ENCODE results near the gene CHST8.
"Not testable (repeated sequence)": the region's sequence is repeated elsewhere in the genome, so short reads cannot be mapped to it uniquely, and the experiment has no call there.

CHST8 gene

DNA sequence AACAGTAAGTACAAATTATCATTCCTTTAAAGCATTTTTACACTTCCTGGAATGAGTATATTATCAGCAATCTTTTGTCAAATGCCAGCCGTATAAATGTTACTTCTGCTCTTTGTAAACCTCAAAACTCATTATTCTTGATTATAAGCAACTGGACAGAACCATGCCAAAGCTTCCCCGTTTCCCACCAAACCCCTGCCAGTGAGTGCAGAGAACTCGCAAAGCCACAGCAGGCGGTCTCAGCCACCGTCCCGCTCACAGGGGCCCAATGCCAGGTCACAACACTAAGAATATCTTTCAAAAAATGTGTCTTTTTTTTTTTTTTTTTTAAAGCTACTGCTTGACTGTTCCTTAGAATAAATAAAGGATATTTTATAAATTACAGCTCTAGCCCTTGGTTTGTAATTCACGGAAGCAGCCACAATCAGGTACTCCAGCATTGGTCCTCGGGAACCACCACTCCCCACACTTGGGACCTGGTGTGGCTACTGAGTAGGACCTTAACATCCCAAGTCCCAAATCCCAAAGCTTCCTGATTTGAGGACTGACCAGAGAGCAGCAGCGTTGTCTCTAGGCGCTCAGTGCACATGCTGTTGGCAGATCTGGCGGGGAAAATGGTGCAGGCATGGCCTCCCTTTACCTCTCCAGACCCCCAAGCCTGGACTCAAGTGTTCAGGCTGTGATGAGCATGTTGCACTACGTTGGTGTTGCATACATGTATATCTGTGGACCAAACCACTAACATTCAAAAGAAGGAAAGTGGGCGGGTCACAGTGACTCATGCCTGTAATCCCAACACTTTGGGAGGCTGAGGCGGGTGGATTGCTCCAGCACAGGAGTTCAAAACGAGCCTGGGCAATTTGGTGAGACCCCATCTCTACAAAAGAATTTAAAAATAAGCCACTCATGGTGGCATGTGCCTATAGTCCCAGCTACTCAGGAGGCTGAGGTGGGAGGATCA is 193.9 kb downstream of the CHST8 start:
- Histone ChIP-seq H3K4me1 (peaks cover 56 to 79% (median 64%) of the 10 kb centered on the region in 10 experiments), H3K9ac (peak overlapping the region in 7 of 11 experiments; percentile 27 to 69 (median 50); a peak in 9 of 22 replicates), H3K4me3 (no peak overlapping the region), H4K20me1 (peaks cover 0 to 29% (median 1%) of the 10 kb centered on the region in 11 experiments; a peak in 9 of 22 replicates), H3K27ac (peak overlapping the region; percentile 62 to 99 (median 98); a peak in 21 of 22 replicates), H3K36me3 (peaks cover 25 to 46% (median 41%) of the 10 kb centered on the region in 11 experiments), H3K9me3 (replicated peaks in 1 of 11) (no peaks in the 10 kb centered on the region), H3K27me3 (no peaks in the 10 kb centered on the region), H3K4me2 (peak overlapping the region; percentile 89 to 99 (median 92))
- TF ChIP-seq Cebpa-rat (IDR thresholded peaks at IDR 0.05), result no peak

DNA sequence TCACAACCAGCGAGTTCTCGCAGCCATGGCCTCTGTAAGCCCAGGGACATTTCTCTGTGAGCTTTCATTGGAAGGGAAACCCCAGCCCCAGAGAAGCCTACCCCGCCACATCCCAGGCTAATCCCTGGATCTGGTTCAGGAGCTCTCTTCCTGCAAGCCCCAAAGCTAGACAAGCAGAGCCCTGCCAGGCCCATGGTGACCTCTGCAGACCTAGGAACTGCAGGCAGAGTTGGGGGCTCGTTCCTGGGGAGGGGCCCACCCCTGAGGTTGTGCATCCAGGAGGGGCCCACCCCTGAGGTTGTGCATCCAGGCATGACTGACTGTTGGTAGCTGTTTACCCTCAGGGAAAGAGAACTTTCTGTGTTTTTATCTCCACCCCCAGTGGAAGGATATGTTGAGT is 196.7 kb downstream of the CHST8 start:
- Histone ChIP-seq H3K9ac (peak overlapping the region in 9 of 11 experiments; percentile 50 to 97 (median 91); a peak in 14 of 22 replicates), H3K36me3 (peaks cover 1 to 18% (median 15%) of the 10 kb centered on the region in 11 experiments; a peak in 21 of 22 replicates), H3K27me3 (no peaks in the 10 kb centered on the region), H4K20me1 (peaks cover 0 to 12% (median 0%) of the 10 kb centered on the region in 11 experiments; a peak in 4 of 22 replicates), H3K9me3 (replicated peaks in 1 of 11) (no peaks in the 10 kb centered on the region), H3K4me1 (peaks cover 71 to 89% (median 80%) of the 10 kb centered on the region in 10 experiments), H3K4me3 (peak overlapping the region in 5 of 10 experiments; percentile 3 to 55 (median 16); a peak in 4 of 20 replicates), H3K27ac (peak overlapping the region; percentile 2 to 99 (median 98); a peak in 20 of 22 replicates), H3K4me2 (peak overlapping the region; percentile 89 to 99 (median 92))
- TF ChIP-seq Cebpa-rat (IDR thresholded peaks at IDR 0.05), result no peak

DNA sequence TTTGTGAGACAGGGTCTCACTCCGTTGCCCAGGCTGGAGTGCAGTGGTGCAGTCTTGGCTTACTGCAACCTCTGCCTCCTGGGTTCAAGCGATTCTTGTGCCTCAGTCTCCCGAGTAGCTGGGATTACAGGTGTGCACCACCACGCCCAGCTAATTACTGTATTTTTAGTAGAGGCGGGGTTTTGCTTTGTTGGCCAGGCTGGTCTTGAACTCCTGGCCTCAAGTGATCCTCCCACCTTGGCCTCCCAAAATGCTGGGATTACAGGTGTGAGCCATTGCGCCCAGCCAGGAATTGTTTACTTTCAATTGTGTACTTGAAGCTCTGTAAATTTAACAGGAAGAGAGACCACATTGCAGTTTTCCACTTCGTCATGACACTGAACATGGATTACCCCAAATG is 197.3 kb downstream of the CHST8 start:
- Histone ChIP-seq H3K4me2 (peak overlapping the region; percentile 89 to 99 (median 92)), H3K9ac (peak overlapping the region; percentile 82 to 97 (median 91))

DNA sequence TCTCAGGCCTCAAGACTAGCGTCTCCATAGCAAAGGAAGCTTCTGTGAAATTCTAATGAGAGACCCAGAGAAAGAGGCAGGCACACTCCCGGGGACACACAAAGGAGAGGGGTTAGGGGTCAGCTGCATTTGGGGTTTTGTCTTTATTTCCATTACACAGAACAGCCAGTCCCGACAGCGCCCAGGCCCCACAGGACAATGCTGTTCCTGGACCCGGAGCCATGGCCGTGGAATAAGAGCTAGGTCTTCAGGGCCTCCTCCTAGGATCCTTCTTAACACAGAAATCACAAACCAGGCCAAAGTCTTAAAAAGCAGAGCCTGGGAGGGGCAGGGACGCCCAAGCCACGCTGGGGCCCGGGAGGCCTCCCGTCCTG is 197.7 kb downstream of the CHST8 start:
- peak overlapping the region; percentile 88 to 99 (median 98) for H3K27ac ChIP-seq
- TF ChIP-seq Cebpa-rat (IDR thresholded peaks at IDR 0.05), result no peak
- no peaks in the 10 kb centered on the region for H3K27me3 ChIP-seq
- H3K9me3 ChIP-seq (replicated peaks in 1 of 11), result no peaks in the 10 kb centered on the region
- peaks cover 0 to 9% (median 4%) of the 10 kb centered on the region in 11 experiments; a peak in 10 of 22 replicates for H3K36me3 ChIP-seq
- peak overlapping the region; percentile 41 to 71 (median 58); a peak in 19 of 20 replicates for H3K4me3 ChIP-seq
- H4K20me1 ChIP-seq, result 0 out of 22 replicates have a peak, but pooled peaks cover 0 to 1% (median 0%) of the 10 kb centered on the region in 11 experiments
- H3K4me1 ChIP-seq, result peaks cover 71 to 85% (median 76%) of the 10 kb centered on the region in 10 experiments
- peak overlapping the region; percentile 82 to 97 (median 91) for H3K9ac ChIP-seq
- peak overlapping the region; percentile 89 to 99 (median 92) for H3K4me2 ChIP-seq

More for the DNA sequence above, 197.3 kb downstream of the CHST8 start:
- H3K4me3 ChIP-seq, result peak overlapping the region in 8 of 10 experiments; percentile 41 to 71 (median 60); a peak in 12 of 20 replicates
- peaks cover 71 to 89% (median 79%) of the 10 kb centered on the region in 10 experiments for H3K4me1 ChIP-seq
- peak overlapping the region; percentile 88 to 99 (median 98) for H3K27ac ChIP-seq
- H4K20me1 ChIP-seq; H3K27me3 ChIP-seq; H3K9me3 ChIP-seq (replicated peaks in 1 of 11): not testable (repeated sequence)
- peaks cover 0 to 13% (median 8%) of the 10 kb centered on the region in 11 experiments; a peak in 16 of 22 replicates for H3K36me3 ChIP-seq

DNA sequence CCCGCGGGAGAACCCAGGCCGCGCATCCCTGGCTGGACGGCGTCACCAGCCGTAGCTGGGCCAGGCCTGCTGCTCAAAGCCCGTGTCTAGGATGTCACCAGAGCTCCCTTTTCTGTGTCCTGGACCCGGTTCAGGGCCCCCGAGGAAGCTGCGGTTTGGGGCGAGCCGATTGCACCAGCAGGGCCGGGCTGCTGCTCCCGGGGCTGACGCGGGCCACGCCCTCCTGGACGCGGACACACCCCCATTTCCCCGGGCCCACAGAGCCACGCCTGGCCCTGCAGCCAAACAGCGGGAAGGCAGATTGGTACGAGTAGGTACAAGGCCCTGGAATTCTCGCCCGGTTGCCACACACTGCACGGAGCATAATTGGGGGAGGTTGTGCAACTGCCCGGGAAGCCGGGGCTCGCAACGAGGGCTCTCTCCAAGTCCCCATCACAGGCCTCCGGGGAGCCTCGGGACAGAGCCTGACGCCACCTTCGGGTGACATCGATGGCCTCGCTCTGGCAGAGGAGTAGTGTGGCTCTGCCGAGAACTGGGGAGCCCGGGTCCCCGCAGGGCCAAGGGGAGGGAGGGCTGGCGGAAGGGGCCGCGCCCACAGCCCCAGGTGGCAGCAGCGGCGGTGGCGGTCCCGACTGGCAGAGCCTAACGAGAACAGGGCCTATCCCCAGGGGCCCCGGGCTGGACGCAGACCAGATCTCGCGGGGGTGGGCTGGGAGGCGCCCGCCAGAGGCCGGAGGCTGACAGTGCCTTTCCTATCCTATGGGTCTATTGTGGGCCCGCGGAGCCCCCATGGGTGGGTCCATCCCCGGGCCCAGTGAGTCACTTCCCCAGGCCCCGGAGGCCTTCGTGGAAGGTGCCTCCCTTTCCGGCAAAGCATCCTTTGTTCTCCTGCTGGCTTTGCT is 198.4 kb downstream of the CHST8 start:
- H3K36me3 ChIP-seq, result peaks cover 0 to 6% (median 0%) of the 10 kb centered on the region in 11 experiments; a peak in 2 of 22 replicates
- H3K9ac ChIP-seq, result peak overlapping the region; percentile 82 to 97 (median 91)
- H3K4me3 ChIP-seq, result peak overlapping the region; percentile 41 to 71 (median 58)
- H3K9me3 ChIP-seq (replicated peaks in 1 of 11), result no peaks in the 10 kb centered on the region
- peak overlapping the region; percentile 89 to 99 (median 92) for H3K4me2 ChIP-seq
- H3K4me1 ChIP-seq, result peaks cover 67 to 78% (median 70%) of the 10 kb centered on the region in 10 experiments
- H3K27ac ChIP-seq, result peak overlapping the region; percentile 88 to 99 (median 98)
- H4K20me1 ChIP-seq, result no peaks in the 10 kb centered on the region
- TF ChIP-seq Cebpa-rat (IDR thresholded peaks at IDR 0.05), result peak in 10 of 11 experiments; percentile 72 to 98 (median 92); a peak in 18 of 22 replicates
- no peaks in the 10 kb centered on the region for H3K27me3 ChIP-seq

DNA sequence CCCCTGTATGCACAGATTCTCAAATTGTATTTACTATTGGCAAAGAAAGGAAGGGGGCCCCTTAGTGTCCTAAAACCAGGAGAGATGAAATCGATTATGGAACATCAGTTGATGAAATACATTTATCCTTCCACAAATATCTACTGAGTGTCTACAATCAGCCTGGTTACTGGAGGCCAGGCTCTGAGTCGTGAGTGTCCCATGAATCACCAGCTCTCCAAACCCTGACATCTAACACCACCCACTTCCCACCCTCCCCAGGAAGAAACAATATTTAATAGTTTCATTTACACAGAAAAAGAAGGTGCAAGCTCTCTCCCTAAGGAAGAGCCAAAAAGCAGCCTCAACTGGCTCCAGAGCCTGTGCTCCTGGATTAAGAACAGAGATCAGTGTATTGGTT is 200.1 kb downstream of the CHST8 start:
- H3K36me3 ChIP-seq, result no peaks in the 10 kb centered on the region
- no peaks in the 10 kb centered on the region for H4K20me1 ChIP-seq
- H3K9me3 ChIP-seq (replicated peaks in 1 of 11), result no peaks in the 10 kb centered on the region
- TF ChIP-seq Cebpa-rat (IDR thresholded peaks at IDR 0.05), result no peak
- no peaks in the 10 kb centered on the region for H3K27me3 ChIP-seq
- H3K4me2 ChIP-seq, result peak overlapping the region; percentile 89 to 99 (median 92); a peak in 20 of 22 replicates
- H3K27ac ChIP-seq, result peak overlapping the region in 8 of 11 experiments; percentile 94 to 99 (median 98); a peak in 11 of 22 replicates
- H3K4me1 ChIP-seq, result peaks cover 49 to 61% (median 53%) of the 10 kb centered on the region in 10 experiments
- H3K9ac ChIP-seq, result peak overlapping the region in 3 of 11 experiments; percentile 1 to 95 (median 88); a peak in 1 of 22 replicates
- H3K4me3 ChIP-seq, result peak overlapping the region in 2 of 10 experiments; percentile 60 to 71; a peak in 1 of 20 replicates

Data from BLaER1 treated with 17β-estradiol and CSF1 and Interleukin-3, amounts not matched to agents 10 nM and 100 nM (cell line).